Astrocyte (in vitro differentiated cells and primary cell): ENCODE results near the gene FGF19. TPM values are rescaled to one million over a fixed set of nuclear protein-coding genes. Genes with fewer than 3 reads are reported as not detected.

Source experiments
- DNase-seq: peaks from one replicate; pipeline ENCODE4 v3.0.0-alpha.2; 2010; ENCODE audit warnings: low read depth
- FAIRE-seq: peaks from 2 replicates; lab custom pipeline; 2011; peaks lifted over from hg19 to GRCh38; lab: Jason Lieb, UNC
- H2AFZ ChIP-seq: 2 replicates; pipeline ENCODE4 v1.6.0; 2012; ENCODE audit warnings: low read depth, low read length, inconsistent platforms
- H3K27ac ChIP-seq: 2 replicates; pipeline ENCODE4 v1.5.1; 2011; ENCODE audit warnings: low read depth, low read length, inconsistent platforms
- H3K27me3 ChIP-seq: 2 replicates; pipeline ENCODE4 v1.6.0; 2011; ENCODE audit warnings: low read length, inconsistent platforms; ENCODE audit not compliant: insufficient read depth
- H3K36me3 ChIP-seq: 2 replicates; pipeline ENCODE4 v1.5.1; 2011; ENCODE audit warnings: low read length, inconsistent platforms; ENCODE audit not compliant: insufficient read depth
- H3K4me1 ChIP-seq: 2 replicates; pipeline ENCODE4 v1.5.1; 2011; ENCODE audit warnings: low read length, inconsistent platforms; ENCODE audit not compliant: insufficient read depth
- H3K4me2 ChIP-seq: 2 replicates; pipeline ENCODE4 v1.6.0; 2012; ENCODE audit warnings: low read length, inconsistent platforms
- H3K4me3 ChIP-seq: 2 replicates; pipeline ENCODE4 v1.5.1; 2011; ENCODE audit warnings: low read depth, mild to moderate bottlenecking, low read length, inconsistent platforms; ENCODE audit not compliant: insufficient read depth
- H3K79me2 ChIP-seq: 2 replicates; pipeline ENCODE4 v1.6.0; 2012; ENCODE audit warnings: mild to moderate bottlenecking, low read length, inconsistent platforms; ENCODE audit not compliant: insufficient read depth
- H3K9ac ChIP-seq: 2 replicates; pipeline ENCODE4 v1.6.0; 2012; ENCODE audit warnings: mild to moderate bottlenecking, low read length, inconsistent platforms
- H3K9me3 ChIP-seq: 2 replicates; pipeline ENCODE4 v1.5.1; 2012; ENCODE audit warnings: low read depth, mild to moderate bottlenecking, low read length, inconsistent platforms; ENCODE audit not compliant: insufficient read depth
- H4K20me1 ChIP-seq: 2 replicates; pipeline ENCODE4 v1.6.0; 2012; ENCODE audit warnings: low read length, inconsistent platforms; ENCODE audit not compliant: insufficient read depth
- H3K27ac Mint-ChIP-seq: one replicate; pipeline ENCODE4 v1.8.0; 2021; ENCODE audit warnings: mild to moderate bottlenecking, mixed read lengths; ENCODE audit not compliant: unreplicated experiment
- H3K27me3 Mint-ChIP-seq: one replicate; pipeline ENCODE4 v1.8.0; 2021; ENCODE audit warnings: low read depth, mixed read lengths; ENCODE audit not compliant: unreplicated experiment
- H3K36me3 Mint-ChIP-seq: one replicate; pipeline ENCODE4 v1.8.0; 2021; ENCODE audit warnings: low read depth, mixed read lengths; ENCODE audit not compliant: unreplicated experiment
- H3K4me1 Mint-ChIP-seq: one replicate; pipeline ENCODE4 v1.8.0; 2021; ENCODE audit warnings: low read depth, mixed read lengths; ENCODE audit not compliant: unreplicated experiment
- H3K4me3 Mint-ChIP-seq: one replicate; pipeline ENCODE4 v1.8.0; 2021; ENCODE audit warnings: mild to moderate bottlenecking, moderate library complexity, mixed read lengths; ENCODE audit not compliant: unreplicated experiment
- H3K9me3 Mint-ChIP-seq: one replicate; pipeline ENCODE4 v1.8.0; 2021; ENCODE audit warnings: mild to moderate bottlenecking, mixed read lengths; ENCODE audit not compliant: unreplicated experiment
- EZH2 ChIP-seq: IDR thresholded peaks from 2 replicates; pipeline ENCODE4 v1.6.1; 2012; ENCODE audit warnings: mild to moderate bottlenecking, low read length, inconsistent platforms; ENCODE audit not compliant: insufficient read depth
- total RNA-seq: library from RNA; stranded (reverse); gene quantifications from 2 replicates; pipeline ENCODE4 v1.2.1, GENCODE V29; 2021
- TF ChIP-seq, protein P1 (sequence below): IDR thresholded peaks from 2 replicates; pipeline ENCODE4 v1.5.1; 2011; ENCODE audit warnings: low read depth, mild to moderate bottlenecking, inconsistent platforms, low read length, moderate library complexity; ENCODE audit not compliant: insufficient read depth

FGF19 gene
- total RNA-seq, 1 donor from 2014 or later = not detected

DNA sequence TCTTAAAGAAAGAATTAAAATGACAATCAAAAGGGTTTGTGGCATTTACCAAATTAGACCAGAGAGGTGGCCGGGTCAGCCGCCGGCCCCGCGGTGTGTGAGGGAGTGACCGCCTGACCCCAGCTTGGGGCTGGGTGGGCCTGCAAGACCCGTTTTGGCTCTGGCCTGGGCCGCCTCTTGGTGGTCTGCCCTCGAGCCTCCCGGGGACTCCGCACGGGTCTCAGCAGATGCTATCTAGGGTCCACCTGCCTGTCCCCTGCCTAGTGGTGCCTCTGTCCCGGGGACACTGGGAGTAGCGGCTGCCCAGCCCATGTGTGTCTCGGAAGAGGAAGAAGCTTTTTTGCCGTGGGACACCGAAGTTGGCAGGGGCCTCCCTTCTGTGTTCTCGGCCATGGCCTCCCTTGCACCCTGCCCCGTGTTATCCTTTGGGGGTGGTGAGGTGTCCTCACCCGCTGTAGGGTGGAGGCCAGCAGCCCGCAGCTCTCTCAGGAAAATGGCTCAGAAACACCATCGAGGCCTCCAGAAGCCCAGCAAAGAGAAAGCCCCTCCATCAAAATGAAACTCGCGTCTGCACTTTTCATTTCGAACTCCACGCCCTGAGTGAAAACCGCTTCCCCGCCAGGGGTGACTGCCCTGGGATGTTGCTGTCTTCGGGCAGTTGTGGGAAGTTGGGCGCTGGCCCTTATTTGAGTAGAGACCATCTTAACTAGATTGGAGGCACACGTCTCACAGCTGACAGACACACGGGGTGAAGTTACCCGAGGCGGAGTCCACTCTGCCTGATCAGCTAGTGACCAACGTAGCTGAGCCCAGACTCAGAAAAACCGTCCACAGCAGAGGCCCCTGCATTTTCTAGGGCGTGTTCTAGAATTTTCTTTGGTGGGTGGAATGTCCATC, 54.9 kb downstream of the FGF19 start:
- peaks cover 13% of the 10 kb centered on the region for H3K36me3 Mint-ChIP-seq

More for the DNA sequence above, 54.9 kb downstream of the FGF19 start:
- H3K4me3 Mint-ChIP-seq = no peak overlapping the region
- Histone ChIP-seq H3K4me1 (peaks cover 28% of the 10 kb centered on the region), H3K36me3 (peaks cover 68% of the 10 kb centered on the region), H4K20me1 (peaks cover 96% of the 10 kb centered on the region), H3K9ac (peak overlapping the region; percentile 97), H3K27me3 (no peaks in the 10 kb centered on the region), H3K4me2 (no peak overlapping the region), H3K4me3 (no peak overlapping the region), H2AFZ (no peak overlapping the region), H3K9me3 (no peaks in the 10 kb centered on the region), H3K79me2 (peaks cover 70% of the 10 kb centered on the region), H3K27ac (no peak overlapping the region)
- no peak for FAIRE-seq
- no peaks in the 10 kb centered on the region for H3K9me3 Mint-ChIP-seq
- no peaks in the 10 kb centered on the region for H3K27me3 Mint-ChIP-seq
- no peak for DNase-seq
- peaks cover 2% of the 10 kb centered on the region for H3K4me1 Mint-ChIP-seq
- TF ChIP-seq, protein P1, sequence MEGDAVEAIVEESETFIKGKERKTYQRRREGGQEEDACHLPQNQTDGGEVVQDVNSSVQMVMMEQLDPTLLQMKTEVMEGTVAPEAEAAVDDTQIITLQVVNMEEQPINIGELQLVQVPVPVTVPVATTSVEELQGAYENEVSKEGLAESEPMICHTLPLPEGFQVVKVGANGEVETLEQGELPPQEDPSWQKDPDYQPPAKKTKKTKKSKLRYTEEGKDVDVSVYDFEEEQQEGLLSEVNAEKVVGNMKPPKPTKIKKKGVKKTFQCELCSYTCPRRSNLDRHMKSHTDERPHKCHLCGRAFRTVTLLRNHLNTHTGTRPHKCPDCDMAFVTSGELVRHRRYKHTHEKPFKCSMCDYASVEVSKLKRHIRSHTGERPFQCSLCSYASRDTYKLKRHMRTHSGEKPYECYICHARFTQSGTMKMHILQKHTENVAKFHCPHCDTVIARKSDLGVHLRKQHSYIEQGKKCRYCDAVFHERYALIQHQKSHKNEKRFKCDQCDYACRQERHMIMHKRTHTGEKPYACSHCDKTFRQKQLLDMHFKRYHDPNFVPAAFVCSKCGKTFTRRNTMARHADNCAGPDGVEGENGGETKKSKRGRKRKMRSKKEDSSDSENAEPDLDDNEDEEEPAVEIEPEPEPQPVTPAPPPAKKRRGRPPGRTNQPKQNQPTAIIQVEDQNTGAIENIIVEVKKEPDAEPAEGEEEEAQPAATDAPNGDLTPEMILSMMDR = no peak
- TF ChIP-seq EZH2 = no peak
- H3K27ac Mint-ChIP-seq = no peak overlapping the region

Other genes with a start within 250 kb of the FGF19 start
- not detected in 2 replicates for gene LINC01488, start 222.4 kb downstream of the FGF19 start, total RNA-seq
- gene CCND1, start 62.9 kb downstream of the FGF19 start, total RNA-seq = 248 and 482 TPM in 2 replicates
- gene LTO1, start 28.7 kb downstream of the FGF19 start, total RNA-seq = 17.6 and 20.0 TPM in 2 replicates
- not detected in 2 replicates for gene FGF4, start 71.3 kb upstream of the FGF19 start, total RNA-seq
- not detected in 2 replicates for gene FGF3, start 115.4 kb upstream of the FGF19 start, total RNA-seq